Trophoblast cell (in vitro differentiated cells and primary cell): ENCODE measurements around the gene CDS1.

Experiments
- DNase-seq, 2 donors: peaks; one replicate each; pipeline ENCODE4 v3.0.0-alpha.2; 2016
- H2AFZ ChIP-seq: 2 replicates; pipeline ENCODE4 v1.6.1; 2013; ENCODE audit warnings: low read length, moderate library complexity, mild to moderate bottlenecking; ENCODE audit not compliant: insufficient read depth, poor library complexity
- H2AK5ac ChIP-seq: 2 replicates; pipeline ENCODE4 v1.6.1; 2013; ENCODE audit warnings: mild to moderate bottlenecking, low read length
- H2BK120ac ChIP-seq: 2 replicates; pipeline ENCODE4 v1.6.1; 2013; ENCODE audit warnings: low read length, mild to moderate bottlenecking, moderate library complexity; ENCODE audit not compliant: insufficient read depth, poor library complexity
- H2BK12ac ChIP-seq: 2 replicates; pipeline ENCODE4 v1.6.1; 2013; ENCODE audit warnings: mild to moderate bottlenecking, low read length, moderate library complexity
- H2BK5ac ChIP-seq: 2 replicates; pipeline ENCODE4 v1.6.1; 2013; ENCODE audit warnings: low read length, low read depth, moderate library complexity, mild to moderate bottlenecking; ENCODE audit not compliant: poor library complexity
- H3K14ac ChIP-seq: 2 replicates; pipeline ENCODE4 v1.6.1; 2013; ENCODE audit warnings: mild to moderate bottlenecking, low read length
- H3K18ac ChIP-seq: 2 replicates; pipeline ENCODE4 v1.6.1; 2013; ENCODE audit warnings: mild to moderate bottlenecking, low read length
- H3K23ac ChIP-seq: 2 replicates; pipeline ENCODE4 v1.6.1; 2013; ENCODE audit warnings: low read length
- H3K27ac ChIP-seq: 2 replicates; pipeline ENCODE4 v1.5.1; 2013; ENCODE audit warnings: low read depth, mild to moderate bottlenecking, inconsistent platforms, low read length, moderate library complexity
- H3K27me3 ChIP-seq: 2 replicates; pipeline ENCODE4 v1.6.1; 2013; ENCODE audit warnings: inconsistent platforms, mild to moderate bottlenecking, low read length, moderate library complexity; ENCODE audit not compliant: insufficient read depth
- H3K36me3 ChIP-seq, 2 experiments: 1 replicate in 1 of 2; 2 replicates in 1 of 2; pipeline ENCODE4 v1.6.1; 2013; ENCODE audit warnings: low read length in 2 of 2, mild to moderate bottlenecking in 2 of 2, moderate library complexity in 1 of 2; ENCODE audit not compliant: insufficient read depth in 2 of 2, control insufficient read depth in 1 of 2
- H3K4ac ChIP-seq: 2 replicates; pipeline ENCODE4 v1.6.1; 2013; ENCODE audit warnings: low read depth, mild to moderate bottlenecking, low read length, moderate library complexity
- H3K4me1 ChIP-seq, 2 experiments: 1 replicate in 1 of 2; 2 replicates in 1 of 2; pipeline ENCODE4 v1.6.1; 2013; ENCODE audit warnings: low read length in 2 of 2, mild to moderate bottlenecking in 2 of 2, moderate library complexity in 1 of 2; ENCODE audit not compliant: insufficient read depth in 2 of 2, control insufficient read depth in 1 of 2
- H3K4me2 ChIP-seq: 2 replicates; pipeline ENCODE4 v1.6.1; 2013; ENCODE audit warnings: inconsistent platforms, mild to moderate bottlenecking, low read length, moderate library complexity
- H3K4me3 ChIP-seq: 2 replicates; pipeline ENCODE4 v1.5.1; 2013; ENCODE audit warnings: mild to moderate bottlenecking, low read depth, low read length, inconsistent platforms
- H3K79me1 ChIP-seq: one replicate; pipeline ENCODE4 v1.6.1; 2013; ENCODE audit warnings: low read length
- H3K79me2 ChIP-seq: 2 replicates; pipeline ENCODE4 v1.6.1; 2013; ENCODE audit warnings: low read length, mild to moderate bottlenecking; ENCODE audit not compliant: control insufficient read depth, insufficient read depth, poor library complexity
- H3K9ac ChIP-seq: 2 replicates; pipeline ENCODE4 v1.6.1; 2013; ENCODE audit warnings: mild to moderate bottlenecking, low read length
- H3K9me3 ChIP-seq: 2 replicates; pipeline ENCODE4 v1.6.1; 2013; ENCODE audit warnings: low read depth, mild to moderate bottlenecking, control low read depth, inconsistent platforms, low read length; ENCODE audit not compliant: insufficient read depth
- H4K12ac ChIP-seq: 2 replicates; pipeline ENCODE4 v1.6.1; 2013; ENCODE audit warnings: low read depth, mild to moderate bottlenecking, low read length, moderate library complexity
- H4K8ac ChIP-seq: 2 replicates; pipeline ENCODE4 v1.6.1; 2013; ENCODE audit warnings: low read depth, mild to moderate bottlenecking, low read length, moderate library complexity
- H4K91ac ChIP-seq: one replicate; pipeline ENCODE4 v1.6.1; 2013; ENCODE audit warnings: low read depth, mild to moderate bottlenecking, low read length, moderate library complexity
- WGBS: extraction: QIAGEN DNeasy Blood & Tissue Kit; methylation state at CpG from one replicate; pipeline ENCODE4 v1.1.7; 2013; ENCODE audit warnings: missing lambda C conversion rate; ENCODE audit not compliant: insufficient read length, insufficient coverage; ENCODE audit errors: extremely low coverage; 5-methylcytosine and 5-hydroxymethylcytosine counted together

CDS1 gene

DNA sequence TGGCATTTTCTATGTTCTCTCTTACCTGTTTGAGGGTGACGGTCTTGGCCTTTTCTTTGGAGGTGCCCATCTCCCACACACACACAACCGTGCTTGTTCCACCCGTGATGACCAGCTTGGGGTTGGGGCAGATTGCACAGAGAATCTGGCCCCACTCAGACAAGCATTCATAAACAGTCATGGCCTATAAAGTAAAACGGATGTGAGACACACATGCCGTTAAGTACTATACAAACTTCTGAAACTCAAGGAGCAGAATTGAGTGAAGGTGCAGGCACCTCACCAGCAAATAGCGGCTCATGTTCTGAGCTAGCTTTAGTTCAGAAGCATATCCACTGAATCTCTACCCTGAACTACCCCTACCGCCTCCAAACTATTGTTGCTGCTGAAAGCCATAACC lies 107.6 kb downstream of the CDS1 start:
- H3K4me2 ChIP-seq = peak overlapping the region; percentile 45
- H2AFZ ChIP-seq = no peak overlapping the region
- H2AK5ac ChIP-seq = no peak overlapping the region
- no peak for DNase-seq
- H3K4me1 ChIP-seq = peaks cover 4 to 15% of the 10 kb centered on the region in 2 experiments
- no CpG with 5 or more reads among the region's 7 CpGs for WGBS
- no peak overlapping the region for H3K14ac ChIP-seq
- H2BK120ac ChIP-seq = no peak overlapping the region
- H3K4me3 ChIP-seq = no peak overlapping the region
- H4K12ac ChIP-seq = no peak overlapping the region
- peak overlapping the region; percentile 80 for H3K27ac ChIP-seq
- H3K36me3 ChIP-seq = peaks cover 17 to 31% of the 10 kb centered on the region in 2 experiments
- no peak overlapping the region for H3K9ac ChIP-seq
- no peak overlapping the region for H3K4ac ChIP-seq
- no peak overlapping the region for H2BK5ac ChIP-seq
- no peaks in the 10 kb centered on the region for H3K9me3 ChIP-seq
- H3K79me1 ChIP-seq = peaks cover 4% of the 10 kb centered on the region
- peaks cover 2% of the 10 kb centered on the region for H3K79me2 ChIP-seq
- no peak overlapping the region for H4K91ac ChIP-seq
- no peak overlapping the region for H2BK12ac ChIP-seq
- H4K8ac ChIP-seq = no peak overlapping the region
- H3K23ac ChIP-seq = no peak overlapping the region
- H3K18ac ChIP-seq = no peak overlapping the region
- no peaks in the 10 kb centered on the region for H3K27me3 ChIP-seq

DNA sequence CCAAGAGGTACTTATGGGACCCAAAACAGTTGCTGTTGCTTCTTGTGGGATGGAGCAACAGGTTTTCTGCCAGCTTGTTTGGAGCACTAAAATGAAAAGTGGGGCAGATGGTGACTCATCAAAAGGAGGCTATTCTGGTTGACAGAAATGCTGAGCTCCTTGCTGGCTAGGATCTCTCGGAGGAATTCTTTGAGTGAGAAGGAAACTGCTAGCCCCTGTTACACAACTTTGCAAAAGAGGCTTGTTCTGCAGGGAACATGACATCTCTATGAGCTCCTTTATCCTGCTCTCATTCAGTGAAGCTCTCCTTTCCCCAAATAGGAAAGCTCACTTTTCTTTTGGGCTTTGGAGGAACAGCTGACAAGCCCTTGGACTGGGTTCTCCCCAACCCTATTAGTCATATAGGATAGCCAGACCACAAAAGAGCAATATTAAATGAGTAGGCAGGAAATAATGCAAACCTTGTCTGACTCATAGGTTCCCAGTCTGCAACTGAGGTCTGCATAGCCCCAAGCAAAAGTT lies 108.3 kb downstream of the CDS1 start:
- WGBS = no CpG with 5 or more reads among the region's 1 CpG

DNA sequence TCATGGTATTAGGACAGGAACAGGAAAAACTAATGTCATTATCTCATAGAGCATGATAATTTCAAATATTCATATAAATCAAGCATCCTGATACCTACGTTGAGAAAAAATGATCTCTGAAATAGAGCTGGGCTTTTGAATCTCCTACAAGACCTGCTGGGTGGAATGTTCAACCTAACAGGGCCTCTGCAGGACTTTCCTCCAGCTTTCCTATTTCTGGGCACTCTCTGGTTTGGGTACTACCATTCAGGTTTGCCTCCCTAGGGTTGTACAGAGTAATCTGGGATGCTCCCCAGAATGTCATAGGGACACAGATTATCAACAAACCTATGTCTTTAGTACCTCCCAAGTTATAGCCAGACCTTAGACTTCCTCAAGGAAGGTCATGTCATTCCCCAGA lies 108.9 kb downstream of the CDS1 start:
- Histone ChIP-seq H2AK5ac (peak overlapping the region; percentile 70), H2BK12ac (peak overlapping the region; percentile 78), H3K79me1 (peaks cover 4% of the 10 kb centered on the region), H2AFZ (no peak overlapping the region), H3K14ac (no peak overlapping the region), H2BK120ac (peak overlapping the region; percentile 55), H4K91ac (peak overlapping the region; percentile 60), H3K79me2 (peaks cover 2% of the 10 kb centered on the region), H4K8ac (no peak overlapping the region), H3K4ac (no peak overlapping the region), H4K12ac (no peak overlapping the region), H3K27me3 (no peaks in the 10 kb centered on the region), H3K4me2 (no peak overlapping the region), H3K23ac (no peak overlapping the region), H3K9me3 (no peaks in the 10 kb centered on the region), H3K27ac (peak overlapping the region; percentile 73), H3K9ac (no peak overlapping the region), H3K4me1 (peaks cover 4 to 15% of the 10 kb centered on the region in 2 experiments), H3K4me3 (no peak overlapping the region), H2BK5ac (peak overlapping the region; percentile 83), H3K36me3 (peaks cover 17 to 32% of the 10 kb centered on the region in 2 experiments), H3K18ac (no peak overlapping the region)
- WGBS = no CpG with 5 or more reads among the region's 1 CpG
- no peak for DNase-seq

More for the DNA sequence above, 108.3 kb downstream of the CDS1 start:
- no peaks in the 10 kb centered on the region for H3K9me3 ChIP-seq
- peaks cover 4 to 15% of the 10 kb centered on the region in 2 experiments for H3K4me1 ChIP-seq
- H3K4ac ChIP-seq = no peak overlapping the region
- peaks cover 4% of the 10 kb centered on the region for H3K79me1 ChIP-seq
- H4K8ac ChIP-seq = no peak overlapping the region
- H3K9ac ChIP-seq = no peak overlapping the region
- peak; percentile 50 to 84 for DNase-seq
- H3K14ac ChIP-seq = no peak overlapping the region
- no peak overlapping the region for H2BK120ac ChIP-seq
- no peak overlapping the region for H2AFZ ChIP-seq
- no peak overlapping the region for H3K4me3 ChIP-seq
- H3K18ac ChIP-seq = no peak overlapping the region
- H2BK5ac ChIP-seq = no peak overlapping the region
- no peak overlapping the region for H2BK12ac ChIP-seq
- H3K23ac ChIP-seq = no peak overlapping the region
- peak overlapping the region; percentile 80 for H3K27ac ChIP-seq
- peaks cover 2% of the 10 kb centered on the region for H3K79me2 ChIP-seq
- H2AK5ac ChIP-seq = no peak overlapping the region
- peak overlapping the region; percentile 45 for H3K4me2 ChIP-seq
- no peak overlapping the region for H4K91ac ChIP-seq
- no peaks in the 10 kb centered on the region for H3K27me3 ChIP-seq
- H3K36me3 ChIP-seq = peaks cover 17 to 33% of the 10 kb centered on the region in 2 experiments
- H4K12ac ChIP-seq = no peak overlapping the region

DNA sequence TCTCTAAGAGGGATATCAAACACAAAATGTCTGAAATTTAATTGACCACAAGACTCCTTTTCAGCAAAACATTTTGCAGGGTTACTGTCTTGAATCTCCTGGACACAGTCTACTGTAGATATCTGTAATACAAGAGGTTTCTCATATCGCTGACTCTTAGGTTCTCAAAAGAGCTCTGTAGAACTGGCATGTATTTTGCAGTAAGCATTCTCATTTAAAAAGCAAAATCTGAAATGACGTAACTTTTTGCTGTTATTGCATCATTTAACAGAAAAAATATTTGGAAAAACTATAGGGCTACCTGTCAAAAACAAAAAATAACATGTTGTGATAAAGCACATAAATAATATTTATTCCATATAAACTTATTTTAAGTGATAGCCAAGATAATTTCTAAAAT lies 114.2 kb downstream of the CDS1 start:
- Histone ChIP-seq H2BK12ac (no peak overlapping the region), H3K4ac (no peak overlapping the region), H2BK5ac (no peak overlapping the region), H3K4me3 (no peak overlapping the region), H3K79me2 (no peaks in the 10 kb centered on the region), H3K36me3 (peaks cover 19 to 28% of the 10 kb centered on the region in 2 experiments), H2BK120ac (no peak overlapping the region), H3K4me2 (no peak overlapping the region), H3K27me3 (no peaks in the 10 kb centered on the region), H3K9ac (no peak overlapping the region), H2AK5ac (no peak overlapping the region), H4K91ac (no peak overlapping the region), H2AFZ (no peak overlapping the region), H3K18ac (no peak overlapping the region), H3K23ac (no peak overlapping the region), H3K27ac (no peak overlapping the region), H3K79me1 (no peaks in the 10 kb centered on the region), H4K8ac (no peak overlapping the region), H4K12ac (no peak overlapping the region), H3K9me3 (no peaks in the 10 kb centered on the region), H3K4me1 (no peaks in the 10 kb centered on the region), H3K14ac (no peak overlapping the region)
- peak in 1 of 2 donors; percentile 8 for DNase-seq
- WGBS = no CpG with 5 or more reads among the region's 2 CpGs
